Fibroblast of lung (primary cell): ENCODE data around the gene HUS1. TPM values are rescaled to one million over a fixed set of nuclear protein-coding genes. Genes with fewer than 3 reads are reported as not detected.
"Not testable (repeated sequence)": the region's sequence is repeated elsewhere in the genome, so short reads cannot be mapped to it uniquely, and the experiment has no call there.

Experiments
- DNase-seq, 2 donors: peaks; one replicate each; pipeline versions ENCODE4 v3.0.0 to v3.0.0-alpha.2; 2010; ENCODE audit warnings: low read depth in 2 of 2
- H2AFZ ChIP-seq: 2 replicates; pipeline ENCODE4 v1.5.1; 2012; ENCODE audit warnings: low read length, control low read depth, inconsistent platforms
- H3K27ac ChIP-seq: 2 replicates; pipeline ENCODE4 v1.5.1; 2011; ENCODE audit warnings: low read length, control low read depth; ENCODE audit not compliant: insufficient read depth
- H3K27me3 ChIP-seq: 2 replicates; pipeline ENCODE4 v1.5.1; 2011; ENCODE audit warnings: mild to moderate bottlenecking, low read length; ENCODE audit not compliant: control insufficient read depth, insufficient read depth
- H3K36me3 ChIP-seq: 2 replicates; pipeline ENCODE4 v1.5.1; 2011; ENCODE audit warnings: low read length; ENCODE audit not compliant: control insufficient read depth, insufficient read depth
- H3K4me1 ChIP-seq: 2 replicates; pipeline ENCODE4 v1.5.1; 2011; ENCODE audit warnings: low read length; ENCODE audit not compliant: control insufficient read depth, insufficient read depth; ENCODE audit errors: extremely low read depth
- H3K4me2 ChIP-seq: 2 replicates; pipeline ENCODE4 v1.5.1; 2011; ENCODE audit warnings: low read length, control low read depth; ENCODE audit not compliant: insufficient read depth; ENCODE audit errors: extremely low read depth
- H3K4me3 ChIP-seq, 4 experiments: fragments of 200-600 bp in 1 of 4; sonication (generic) in 1 of 4; replicated peaks in 1 of 4; 2 replicates each; pipeline ENCODE4 v1.5.1; 2011 to 2016; ENCODE audit warnings: low read length in 4 of 4, low read depth in 3 of 4, mild to moderate bottlenecking in 3 of 4, control low read depth in 2 of 4, inconsistent platforms in 1 of 4, mixed read lengths in 1 of 4; ENCODE audit not compliant: insufficient read depth in 1 of 4; ENCODE audit errors: control extremely low read depth in 1 of 4
- H3K79me2 ChIP-seq: 2 replicates; pipeline ENCODE4 v1.5.1; 2012; ENCODE audit warnings: mild to moderate bottlenecking, low read length, inconsistent platforms; ENCODE audit not compliant: control insufficient read depth, insufficient read depth
- H3K9ac ChIP-seq: 2 replicates; pipeline ENCODE4 v1.5.1; 2011; ENCODE audit warnings: mild to moderate bottlenecking, low read length, control low read depth; ENCODE audit not compliant: insufficient read depth
- H3K9me3 ChIP-seq: 2 replicates; pipeline ENCODE4 v1.5.1; 2012; ENCODE audit warnings: low read depth, low read length; ENCODE audit not compliant: control insufficient read depth, insufficient read depth
- H4K20me1 ChIP-seq: 2 replicates; pipeline ENCODE4 v1.5.1; 2011; ENCODE audit warnings: low read length; ENCODE audit not compliant: control insufficient read depth, insufficient read depth; ENCODE audit errors: extremely low read depth
- EZH2 ChIP-seq: IDR thresholded peaks from 2 replicates; pipeline ENCODE4 v1.5.1; 2012; ENCODE audit warnings: low read length, control low read depth, mild to moderate bottlenecking; ENCODE audit errors: missing control alignments
- polyA plus RNA-seq, 2 donors: library from polyadenylated mRNA; depleted of rRNA in 1 of 2; stranded (reverse) in 1 of 2; unstranded in 1 of 2; fragments of >200 nt; gene quantifications; 2 replicates each; pipeline ENCODE4 v1.2.1, GENCODE V29; 2011 to 2012; ENCODE audit warnings: missing spikeins in 1 of 2
- total RNA-seq: library from RNA; depleted of rRNA; stranded (reverse); fragments of >200 nt; gene quantifications from 2 replicates; pipeline ENCODE4 v1.2.1, GENCODE V29; 2014
- TF ChIP-seq, protein P1 (sequence below), 2 donors: IDR thresholded peaks in 1 of 2; conservative IDR thresholded peaks in 1 of 2; 1 replicate in 1 of 2; 2 replicates in 1 of 2; pipeline ENCODE4 v1.5.1; 2011 to 2012; ENCODE audit warnings: low read length in 2 of 2, control low read depth in 1 of 2, inconsistent platforms in 1 of 2, low read depth in 1 of 2, mild to moderate bottlenecking in 1 of 2

The HUS1 gene
- total and polyA plus RNA-seq, 2 donors (not counting 1 experiment from before 2014, with no cell fraction given) = 14.2 to 29.4 TPM

DNA sequence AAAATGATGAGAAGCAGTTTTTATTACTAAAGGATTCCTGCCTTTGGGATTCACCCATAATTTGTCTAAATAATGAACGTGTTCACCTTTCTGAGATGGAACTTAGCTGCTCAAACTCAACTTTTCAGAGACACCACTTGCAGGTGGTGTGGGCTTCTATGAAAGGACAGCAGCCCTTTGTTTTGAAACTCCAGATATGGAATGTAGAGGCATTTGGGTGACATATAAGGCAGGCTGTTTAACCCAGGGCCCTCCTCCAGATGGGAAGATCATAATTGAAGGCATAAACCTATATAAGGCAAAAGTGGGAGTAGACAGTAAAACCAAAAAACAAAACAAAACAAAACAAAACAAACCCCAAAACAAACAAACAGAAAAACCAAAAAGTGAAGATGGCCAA lies 11.9 kb upstream of the HUS1 start:
- TF ChIP-seq, protein P1, sequence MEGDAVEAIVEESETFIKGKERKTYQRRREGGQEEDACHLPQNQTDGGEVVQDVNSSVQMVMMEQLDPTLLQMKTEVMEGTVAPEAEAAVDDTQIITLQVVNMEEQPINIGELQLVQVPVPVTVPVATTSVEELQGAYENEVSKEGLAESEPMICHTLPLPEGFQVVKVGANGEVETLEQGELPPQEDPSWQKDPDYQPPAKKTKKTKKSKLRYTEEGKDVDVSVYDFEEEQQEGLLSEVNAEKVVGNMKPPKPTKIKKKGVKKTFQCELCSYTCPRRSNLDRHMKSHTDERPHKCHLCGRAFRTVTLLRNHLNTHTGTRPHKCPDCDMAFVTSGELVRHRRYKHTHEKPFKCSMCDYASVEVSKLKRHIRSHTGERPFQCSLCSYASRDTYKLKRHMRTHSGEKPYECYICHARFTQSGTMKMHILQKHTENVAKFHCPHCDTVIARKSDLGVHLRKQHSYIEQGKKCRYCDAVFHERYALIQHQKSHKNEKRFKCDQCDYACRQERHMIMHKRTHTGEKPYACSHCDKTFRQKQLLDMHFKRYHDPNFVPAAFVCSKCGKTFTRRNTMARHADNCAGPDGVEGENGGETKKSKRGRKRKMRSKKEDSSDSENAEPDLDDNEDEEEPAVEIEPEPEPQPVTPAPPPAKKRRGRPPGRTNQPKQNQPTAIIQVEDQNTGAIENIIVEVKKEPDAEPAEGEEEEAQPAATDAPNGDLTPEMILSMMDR (conservative IDR thresholded peaks at IDR 0.05 in 1 of 2, IDR thresholded peaks at IDR 0.05 in 1 of 2; ENCODE audit: low read depth in 1 of 2, low read length in 2 of 2) = no peak
- no peak for TF ChIP-seq EZH2
- no peak overlapping the region for H3K27ac ChIP-seq
- no peak for DNase-seq
- H4K20me1 ChIP-seq = no peaks in the 10 kb centered on the region
- H3K36me3 ChIP-seq = no peaks in the 10 kb centered on the region
- H3K4me2 ChIP-seq = no peak overlapping the region
- no peaks in the 10 kb centered on the region for H3K27me3 ChIP-seq
- peak overlapping the region in 1 of 4 experiments; percentile 54 for H3K4me3 ChIP-seq
- no peaks in the 10 kb centered on the region for H3K79me2 ChIP-seq
- H3K4me1 ChIP-seq = peaks cover 3% of the 10 kb centered on the region
- H3K9me3 ChIP-seq = no peaks in the 10 kb centered on the region
- H2AFZ ChIP-seq = peak overlapping the region; percentile 98
- no peak overlapping the region for H3K9ac ChIP-seq

DNA sequence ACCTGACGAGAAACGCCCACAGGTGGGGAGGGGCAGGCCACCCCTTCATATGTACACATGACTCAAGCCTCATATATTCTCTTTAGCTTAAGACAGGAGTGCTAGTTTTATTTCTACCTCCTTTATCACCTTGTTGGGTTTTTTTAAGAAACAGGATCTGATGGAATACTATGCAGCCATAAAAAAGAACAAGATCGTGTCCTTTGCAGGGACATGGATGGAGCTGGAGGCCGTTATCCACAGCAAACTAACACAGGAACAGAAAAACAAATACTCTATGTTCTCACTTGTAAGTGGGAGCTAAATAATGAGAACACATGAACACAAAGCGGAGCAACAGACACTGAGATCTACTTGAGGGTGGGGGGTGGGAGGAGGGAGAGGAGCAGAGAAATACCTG lies 11.2 kb upstream of the HUS1 start:
- no peaks in the 10 kb centered on the region for H4K20me1 ChIP-seq
- no peaks in the 10 kb centered on the region for H3K9me3 ChIP-seq
- no peaks in the 10 kb centered on the region for H3K79me2 ChIP-seq
- TF ChIP-seq EZH2 = no peak
- TF ChIP-seq, protein P1 (conservative IDR thresholded peaks at IDR 0.05 in 1 of 2, IDR thresholded peaks at IDR 0.05 in 1 of 2; ENCODE audit: low read depth in 1 of 2, low read length in 2 of 2) = no peak
- H3K27me3 ChIP-seq = no peaks in the 10 kb centered on the region
- H3K36me3 ChIP-seq = no peaks in the 10 kb centered on the region
- DNase-seq = no peak
- peaks cover 3% of the 10 kb centered on the region for H3K4me1 ChIP-seq
- no peak overlapping the region for H3K27ac ChIP-seq
- no peak overlapping the region for H3K9ac ChIP-seq
- no peak overlapping the region for H2AFZ ChIP-seq
- H3K4me3 ChIP-seq = no peak overlapping the region
- no peak overlapping the region for H3K4me2 ChIP-seq

DNA sequence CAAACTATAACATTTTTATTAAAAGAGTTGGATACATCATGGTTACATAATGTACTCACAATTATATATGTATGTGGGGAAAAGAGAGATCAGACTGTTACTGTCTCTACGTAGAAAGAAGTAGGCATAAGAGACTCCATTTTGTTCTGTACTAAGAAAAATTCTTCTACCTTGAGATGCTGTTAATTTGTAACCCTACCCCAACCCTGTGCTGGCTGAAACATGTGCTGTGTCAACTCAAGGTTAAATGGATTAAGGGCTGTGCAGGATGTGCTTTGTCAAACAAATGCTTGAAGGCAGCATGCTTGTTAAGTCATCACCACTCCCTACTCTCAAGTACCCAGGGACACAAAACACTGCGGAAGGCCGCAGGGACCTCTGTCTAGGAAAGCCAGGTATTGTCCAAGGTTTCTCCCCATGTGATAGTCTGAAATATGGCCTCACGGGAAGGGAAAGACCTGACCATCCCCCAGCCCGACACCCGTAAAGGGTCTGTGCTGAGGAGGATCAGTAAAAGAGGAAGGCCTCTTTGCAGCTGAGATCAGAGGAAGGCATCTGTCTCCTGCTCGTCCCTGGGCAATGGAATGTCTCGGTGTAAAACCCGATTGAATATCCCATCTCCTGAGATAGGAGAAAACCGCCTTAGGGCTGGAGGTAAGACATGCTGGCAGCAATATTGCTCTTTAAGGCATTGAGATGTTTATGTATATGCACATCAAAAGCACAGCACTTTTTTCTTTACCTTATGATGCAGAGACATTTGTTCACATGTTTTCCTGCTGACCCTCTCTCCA lies 10.4 kb upstream of the HUS1 start:
- H4K20me1 ChIP-seq, DNase-seq, H3K27me3 ChIP-seq, H2AFZ ChIP-seq, H3K79me2 ChIP-seq, H3K9me3 ChIP-seq, H3K4me1 ChIP-seq, H3K27ac ChIP-seq, H3K4me2 ChIP-seq, H3K4me3 ChIP-seq, H3K9ac ChIP-seq, H3K36me3 ChIP-seq: not testable (repeated sequence)
